Immature natural killer cell (primary cell): ENCODE data around the gene OR51B6. TPM values are rescaled to one million over a fixed set of nuclear protein-coding genes. Genes with fewer than 3 reads are reported as not detected.
"Not testable (repeated sequence)": the region's sequence is repeated elsewhere in the genome, so short reads cannot be mapped to it uniquely, and the experiment has no call there.

Experiments
- DNase-seq, 3 donors: peaks; one replicate each; pipeline ENCODE4 v3.0.0; 2022; ENCODE audit warnings: mixed read lengths in 1 of 3
- H3K27ac Mint-ChIP-seq, 6 donors: one replicate each; pipeline ENCODE4 v1.8.0; 2020; ENCODE audit warnings: mixed read lengths in 6 of 6, mild to moderate bottlenecking in 5 of 6, inconsistent platforms in 4 of 6, moderate library complexity in 3 of 6
- H3K27me3 Mint-ChIP-seq, 3 donors: one replicate each; pipeline ENCODE4 v1.8.0; 2020 to 2021; ENCODE audit warnings: low read depth in 3 of 3, mild to moderate bottlenecking in 3 of 3, mixed read lengths in 3 of 3, moderate library complexity in 3 of 3, inconsistent platforms in 1 of 3
- H3K36me3 Mint-ChIP-seq, 3 donors: one replicate each; pipeline ENCODE4 v1.8.0; 2020; ENCODE audit warnings: mixed read lengths in 3 of 3, inconsistent platforms in 2 of 3, mild to moderate bottlenecking in 2 of 3
- H3K4me1 Mint-ChIP-seq, 2 donors: one replicate each; pipeline ENCODE4 v1.8.0; 2020; ENCODE audit warnings: inconsistent platforms in 2 of 2, mild to moderate bottlenecking in 2 of 2, mixed read lengths in 2 of 2, moderate library complexity in 1 of 2
- H3K4me3 Mint-ChIP-seq, 5 donors: one replicate each; pipeline ENCODE4 v1.8.0; 2020; ENCODE audit warnings: mild to moderate bottlenecking in 5 of 5, mixed read lengths in 5 of 5, inconsistent platforms in 3 of 5, moderate library complexity in 3 of 5
- H3K9me3 Mint-ChIP-seq, 6 donors: one replicate each; pipeline ENCODE4 v1.8.0; 2020; ENCODE audit warnings: mild to moderate bottlenecking in 6 of 6, mixed read lengths in 6 of 6, inconsistent platforms in 4 of 6, moderate library complexity in 3 of 6
- polyA plus RNA-seq, 3 donors: library from polyadenylated mRNA; unstranded; fragments of 300-500 nt; fragmentation: Illumina TruSeq; gene quantifications; one replicate each; pipeline ENCODE4 v1.2.3, GENCODE V29; 2021

The OR51B6 gene
- not detected for polyA plus RNA-seq

GRCh38 chr11:5351208-5351607, at the start of gene OR51B6:
Gene OR51B6 (plus strand): TSS chr11:5351508. CDS start chr11:5351508, 0 bp downstream.
- H3K4me3 Mint-ChIP-seq, result no peak within 1 kb of the TSS
- H3K9me3 Mint-ChIP-seq, result peaks cover 0 to 5% (median 0%) of the 10 kb centered on the region in 6 donors
- DNase-seq, result no peak
- no peaks in the 10 kb centered on the region for H3K27me3 Mint-ChIP-seq
- no peaks in the 10 kb centered on the region for H3K36me3 Mint-ChIP-seq
- H3K27ac Mint-ChIP-seq, result no peak within 1 kb of the TSS
- no peaks in the 10 kb centered on the region for H3K4me1 Mint-ChIP-seq

- H3K4me1 Mint-ChIP-seq, result no peaks in the 10 kb centered on the region
- H3K36me3 Mint-ChIP-seq, result no peaks in the 10 kb centered on the region
- no peak within 1 kb of the TSS for H3K27ac Mint-ChIP-seq
- H3K4me3 Mint-ChIP-seq, result no peak within 1 kb of the TSS
- no peak for DNase-seq
- H3K9me3 Mint-ChIP-seq, result peaks cover 0 to 2% (median 0%) of the 10 kb centered on the region in 6 donors
- H3K27me3 Mint-ChIP-seq, result peaks cover 0 to 3% (median 0%) of the 10 kb centered on the region in 3 donors
These were observed 49.5 kb upstream of the OR51B6 start, which contains the start of gene OR51B4 for GRCh38 chr11:5301846-5302245. Gene OR51B4 (minus strand): TSS chr11:5301946. CDS start chr11:5301946, 0 bp downstream.

- Mint-ChIP-seq H3K36me3 (no peaks in the 10 kb centered on the region), H3K9me3 (peaks cover 0 to 4% (median under 1%) of the 10 kb centered on the region in 6 donors), H3K27ac (no peak overlapping the region), H3K27me3 (no peaks in the 10 kb centered on the region), H3K4me3 (no peak overlapping the region), H3K4me1 (no peaks in the 10 kb centered on the region)
- no peak for DNase-seq
These were observed 47.7 kb upstream of the OR51B6 start for GRCh38 chr11:5303626-5304025.

GRCh38 chr11:5304046-5304445, 47.3 kb upstream of the OR51B6 start:
- no peaks in the 10 kb centered on the region for H3K4me1 Mint-ChIP-seq
- no peak for DNase-seq
- H3K9me3 Mint-ChIP-seq, result peaks cover 0 to 4% (median under 1%) of the 10 kb centered on the region in 6 donors
- no peaks in the 10 kb centered on the region for H3K27me3 Mint-ChIP-seq
- H3K36me3 Mint-ChIP-seq, result no peaks in the 10 kb centered on the region
- no peak overlapping the region for H3K4me3 Mint-ChIP-seq
- no peak overlapping the region for H3K27ac Mint-ChIP-seq

GRCh38 chr11:5307256-5308019, 43.9 kb upstream of the OR51B6 start:
- H3K4me3 Mint-ChIP-seq, result no peak overlapping the region
- peaks cover 0 to 4% (median 2%) of the 10 kb centered on the region in 6 donors for H3K9me3 Mint-ChIP-seq
- no peak overlapping the region for H3K27ac Mint-ChIP-seq

GRCh38 chr11:5310423-5310822, 40.9 kb upstream of the OR51B6 start:
- Mint-ChIP-seq H3K27ac (no peak overlapping the region), H3K9me3 (peaks cover 0 to 9% (median 2%) of the 10 kb centered on the region in 6 donors), H3K4me3 (no peak overlapping the region), H3K4me1 (no peaks in the 10 kb centered on the region), H3K27me3 (peaks cover 0 to 1% (median 0%) of the 10 kb centered on the region in 3 donors), H3K36me3 (no peaks in the 10 kb centered on the region)
- DNase-seq, result no peak

More at GRCh38 chr11:5307256-5308019, 43.9 kb upstream of the OR51B6 start:
- Mint-ChIP-seq H3K27me3 (peaks cover 0 to 1% (median 0%) of the 10 kb centered on the region in 3 donors), H3K4me1 (no peaks in the 10 kb centered on the region), H3K36me3 (no peaks in the 10 kb centered on the region)
- DNase-seq, result no peak

GRCh38 chr11:5313326-5314023, 37.8 kb upstream of the OR51B6 start:
- not testable (repeated sequence) for H3K36me3 Mint-ChIP-seq, DNase-seq, H3K27ac Mint-ChIP-seq, H3K4me1 Mint-ChIP-seq, H3K4me3 Mint-ChIP-seq, H3K9me3 Mint-ChIP-seq, H3K27me3 Mint-ChIP-seq

- Mint-ChIP-seq H3K4me3 (no peak overlapping the region), H3K9me3 (peaks cover 0 to 8% (median 0%) of the 10 kb centered on the region in 6 donors), H3K4me1 (no peaks in the 10 kb centered on the region), H3K27me3 (no peaks in the 10 kb centered on the region), H3K27ac (no peak overlapping the region), H3K36me3 (no peaks in the 10 kb centered on the region)
- no peak for DNase-seq
These were observed 34.0 kb upstream of the OR51B6 start for GRCh38 chr11:5317292-5317691.

GRCh38 chr11:5324197-5324596, 27.1 kb upstream of the OR51B6 start, which contains the start of gene OR51B2:
Gene OR51B2 (minus strand): TSS chr11:5324297. CDS start chr11:5324297, 0 bp downstream.
- H3K9me3 Mint-ChIP-seq, result peaks cover 0 to 3% (median 0%) of the 10 kb centered on the region in 6 donors

GRCh38 chr11:5335170-5335569, 16.1 kb upstream of the OR51B6 start:
- Mint-ChIP-seq H3K4me3 (no peak overlapping the region), H3K4me1 (no peaks in the 10 kb centered on the region), H3K9me3 (peaks cover 0 to 5% (median 0%) of the 10 kb centered on the region in 6 donors), H3K27me3 (peaks cover 0 to 5% (median 2%) of the 10 kb centered on the region in 3 donors), H3K36me3 (no peaks in the 10 kb centered on the region), H3K27ac (no peak overlapping the region)
- no peak for DNase-seq

More at GRCh38 chr11:5324197-5324596, 27.1 kb upstream of the OR51B6 start, which contains the start of gene OR51B2:
- H3K4me3 Mint-ChIP-seq, result no peak within 1 kb of the TSS
- H3K27ac Mint-ChIP-seq, result no peak within 1 kb of the TSS
- H3K4me1 Mint-ChIP-seq, result no peaks in the 10 kb centered on the region
- H3K36me3 Mint-ChIP-seq, result no peaks in the 10 kb centered on the region
- DNase-seq, result no peak
- H3K27me3 Mint-ChIP-seq, result no peaks in the 10 kb centered on the region

GRCh38 chr11:5336331-5336730, 15.0 kb upstream of the OR51B6 start:
- Mint-ChIP-seq H3K27me3 (peaks cover 0 to 5% (median 0%) of the 10 kb centered on the region in 3 donors), H3K36me3 (no peaks in the 10 kb centered on the region), H3K9me3 (peaks cover 0 to 1% (median 0%) of the 10 kb centered on the region in 6 donors), H3K4me3 (no peak overlapping the region), H3K4me1 (no peaks in the 10 kb centered on the region), H3K27ac (no peak overlapping the region)
- DNase-seq, result no peak

- not testable (repeated sequence) for DNase-seq, H3K27ac Mint-ChIP-seq, H3K36me3 Mint-ChIP-seq, H3K4me1 Mint-ChIP-seq, H3K4me3 Mint-ChIP-seq, H3K9me3 Mint-ChIP-seq, H3K27me3 Mint-ChIP-seq
These were observed 14.1 kb upstream of the OR51B6 start for GRCh38 chr11:5337253-5337652.

GRCh38 chr11:5339771-5340322, 11.5 kb upstream of the OR51B6 start:
- Mint-ChIP-seq H3K9me3 (peaks cover 0 to 3% (median 0%) of the 10 kb centered on the region in 6 donors), H3K27ac (no peak overlapping the region), H3K4me3 (no peak overlapping the region), H3K36me3 (no peaks in the 10 kb centered on the region), H3K27me3 (peaks cover 0 to 2% (median 0%) of the 10 kb centered on the region in 3 donors), H3K4me1 (no peaks in the 10 kb centered on the region)
- DNase-seq, result no peak
